ENCODE data around the gene GRIA4.

Gene GRIA4

GRCh38 chr11:105609832-105610781 lies at the start of gene GRIA4:
GRIA4 (plus strand) TSS chr11:105610073; CDS start chr11:105610998, 925 bp downstream.
- DNase-seq: no peak

GRCh38 chr11:105573091-105573490 lies 36.8 kb upstream of the GRIA4 start:
- DNase-seq: no peak

GRCh38 chr11:105574974-105575373 lies 34.9 kb upstream of the GRIA4 start:
- no peak for DNase-seq

- no peak for DNase-seq
Observed at GRCh38 chr11:105577641-105578040, 32.2 kb upstream of the GRIA4 start.

- DNase-seq: no peak
Observed at GRCh38 chr11:105579111-105579510, 30.8 kb upstream of the GRIA4 start.

GRCh38 chr11:105582497-105582896 lies 27.4 kb upstream of the GRIA4 start:
- no peak for DNase-seq

GRCh38 chr11:105588001-105588400 lies 21.9 kb upstream of the GRIA4 start:
- no peak for DNase-seq

- no peak for DNase-seq
Observed at GRCh38 chr11:105589346-105589745, 20.5 kb upstream of the GRIA4 start.

GRCh38 chr11:105592035-105592434 lies 17.8 kb upstream of the GRIA4 start:
- DNase-seq: no peak

GRCh38 chr11:105598371-105598770 lies 11.5 kb upstream of the GRIA4 start:
- DNase-seq: no peak

GRCh38 chr11:105603156-105603555 lies 6.7 kb upstream of the GRIA4 start:
- DNase-seq: no peak

- DNase-seq: no peak
Observed at GRCh38 chr11:105609341-105609781, 512 bp upstream of the GRIA4 start.

- no peak for DNase-seq
Observed at GRCh38 chr11:105610871-105611571, 1.1 kb downstream of the GRIA4 start.

GRCh38 chr11:105611572-105612441 lies 1.9 kb downstream of the GRIA4 start:
- no peak for DNase-seq

- DNase-seq: no peak
Observed at GRCh38 chr11:105612771-105613170, 2.9 kb downstream of the GRIA4 start.

GRCh38 chr11:105613183-105613582 lies 3.3 kb downstream of the GRIA4 start:
- DNase-seq: no peak

GRCh38 chr11:105618343-105618955 lies 8.6 kb downstream of the GRIA4 start:
- DNase-seq: no peak

- no peak for DNase-seq
Observed at GRCh38 chr11:105619556-105619955, 9.7 kb downstream of the GRIA4 start.

- no peak for DNase-seq
Observed at GRCh38 chr11:105622016-105622415, 12.1 kb downstream of the GRIA4 start.

- no peak for DNase-seq
Observed at GRCh38 chr11:105632316-105632715, 22.4 kb downstream of the GRIA4 start.

GRCh38 chr11:105635466-105635865 lies 25.6 kb downstream of the GRIA4 start:
- DNase-seq: no peak

- DNase-seq: no peak
Observed at GRCh38 chr11:105636496-105636895, 26.6 kb downstream of the GRIA4 start.
